Stimulated activated naive CD4-positive, alpha-beta T cell treated with Interleukin-2 at 50 U/mL for 16 hours (primary cell): Measurements from ENCODE around the gene AFAP1L1.
A peak's percentile ranks its signal among the peaks of the same experiment; 100 is the strongest.

Source experiments
- DNase-seq: peaks from one replicate; lab custom pipeline; 2025; lab: John Stamatoyannopoulos, UW

The AFAP1L1 gene

GRCh38 chr5:149271716-149272563 is at the start of gene AFAP1L1:
TSS of gene AFAP1L1 (plus strand) at chr5:149271859. CDS start at chr5:149271969, 110 bp downstream.
- DNase-seq: no peak

DNA sequence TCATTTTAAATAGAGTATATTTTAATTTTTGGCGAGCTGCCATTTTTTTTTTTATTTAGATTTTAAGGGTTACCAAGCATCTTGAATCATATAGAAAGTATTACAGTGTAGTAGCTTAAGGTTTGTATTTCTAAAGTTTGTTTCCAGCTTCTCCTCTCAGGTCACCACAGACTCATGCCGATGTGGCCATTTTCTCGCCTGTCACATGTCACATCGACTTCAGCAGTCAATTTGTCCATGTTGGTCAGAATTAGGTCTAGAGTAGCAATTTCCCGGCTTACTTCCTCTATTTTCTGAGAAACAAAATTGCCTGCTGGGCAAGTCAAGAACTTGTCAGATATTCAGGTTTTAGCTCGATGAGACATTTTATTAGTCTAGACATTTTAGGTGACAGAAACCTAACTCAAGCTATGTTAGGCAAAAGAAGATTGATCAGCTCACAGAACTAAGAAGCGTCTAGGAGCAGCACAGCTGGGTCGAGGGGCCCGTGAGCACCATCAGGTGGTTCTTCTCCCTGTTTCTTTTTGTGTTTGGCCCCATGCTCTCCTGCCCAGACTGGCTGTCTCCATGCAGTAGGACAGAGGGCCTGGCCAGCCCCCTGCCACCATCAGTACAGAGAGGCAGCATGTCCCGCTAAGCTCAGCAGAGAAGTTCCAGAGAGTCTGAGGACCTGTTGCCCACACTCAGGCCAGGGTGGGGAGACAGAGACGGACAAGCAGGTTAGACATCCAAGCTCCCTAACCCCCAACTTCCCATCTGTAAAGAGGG is 48.4 kb upstream of the AFAP1L1 start:
- DNase-seq: no peak

DNA sequence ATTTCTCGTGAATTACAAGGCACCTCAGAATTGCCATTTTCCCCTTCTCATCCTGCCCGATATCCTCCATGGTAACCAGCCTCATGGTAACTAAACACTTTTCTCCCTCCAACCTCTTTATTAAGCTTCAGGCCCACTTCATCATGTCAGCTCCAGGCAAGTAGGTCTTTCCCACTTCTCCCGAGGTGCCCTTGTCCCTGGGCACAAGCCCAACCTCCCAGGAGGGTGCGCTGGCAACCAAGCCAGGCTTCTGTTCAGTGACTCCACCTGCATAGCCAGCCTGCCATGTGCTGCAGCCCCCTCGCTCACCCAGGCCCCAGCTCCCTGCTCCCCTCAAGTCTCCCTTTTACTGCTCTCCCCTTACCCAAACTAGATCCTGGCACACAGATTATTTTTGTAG is 47.4 kb upstream of the AFAP1L1 start:
- no peak for DNase-seq

GRCh38 chr5:149227168-149227826 is 44.4 kb upstream of the AFAP1L1 start:
- no peak for DNase-seq

- DNase-seq: no peak
Measured at GRCh38 chr5:149228618-149229297, 42.9 kb upstream of the AFAP1L1 start.

DNA sequence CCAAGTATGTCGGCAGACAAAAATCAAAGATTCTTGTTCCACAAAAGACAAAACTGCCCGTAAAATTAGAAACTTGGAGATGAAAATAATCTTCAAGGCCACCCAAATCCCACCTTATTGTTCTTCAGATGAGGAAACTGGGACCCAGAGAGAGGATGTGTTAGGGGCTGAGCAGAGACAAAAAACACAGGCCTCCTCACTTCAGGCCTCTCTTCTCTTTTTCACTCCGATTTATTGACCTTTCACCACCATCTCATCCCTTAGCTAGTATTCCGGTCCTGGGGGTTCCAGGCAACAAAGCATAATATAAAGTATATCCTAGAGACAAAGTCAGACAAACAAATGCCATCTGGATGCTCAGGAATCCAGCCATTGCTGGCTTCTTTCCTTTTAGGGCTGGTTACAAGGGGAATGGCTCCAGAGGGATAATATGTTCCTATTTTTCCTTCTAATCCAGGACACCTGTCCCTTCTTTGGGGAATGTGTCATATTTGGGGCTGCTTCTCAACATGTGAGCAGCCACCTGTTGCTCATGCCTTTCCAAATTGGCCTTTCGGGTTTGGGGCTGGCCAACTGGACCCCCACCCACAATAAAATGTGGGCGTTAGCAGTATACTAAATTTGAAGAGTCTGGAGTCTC is 42.2 kb upstream of the AFAP1L1 start:
- DNase-seq: no peak

GRCh38 chr5:149235841-149236240 is 35.8 kb upstream of the AFAP1L1 start:
- no peak for DNase-seq

- no peak for DNase-seq
Measured at GRCh38 chr5:149237662-149238061, 34.0 kb upstream of the AFAP1L1 start.

GRCh38 chr5:149238540-149238939 is 33.1 kb upstream of the AFAP1L1 start:
- no peak for DNase-seq

- DNase-seq: no peak
Measured at GRCh38 chr5:149239917-149240316, 31.7 kb upstream of the AFAP1L1 start.

- peak; percentile 78 for DNase-seq
Measured at GRCh38 chr5:149240354-149240998, 31.2 kb upstream of the AFAP1L1 start.

GRCh38 chr5:149242339-149242738 is 29.3 kb upstream of the AFAP1L1 start:
- DNase-seq: no peak

- DNase-seq: no peak
Measured at GRCh38 chr5:149246906-149247305, 24.8 kb upstream of the AFAP1L1 start.

DNA sequence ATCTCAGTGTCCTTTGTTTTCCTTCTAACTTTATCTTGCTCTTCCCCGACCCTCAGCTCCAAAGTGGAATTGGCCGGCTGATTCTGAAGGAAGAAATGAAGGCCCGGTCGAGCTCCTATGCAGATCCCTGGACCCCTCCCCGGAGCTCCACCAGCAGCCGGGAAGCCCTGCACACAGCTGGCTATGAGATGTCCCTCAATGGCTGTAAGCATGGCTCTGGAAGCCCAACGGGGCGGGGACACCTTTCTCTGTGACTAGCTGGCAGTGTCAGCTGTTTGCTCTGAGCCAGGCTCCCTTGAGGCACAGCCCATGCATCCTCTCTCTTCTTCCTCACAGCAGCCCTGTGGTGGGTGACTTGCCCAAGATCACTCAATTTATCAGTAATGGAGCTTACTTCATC is 23.9 kb upstream of the AFAP1L1 start:
- no peak for DNase-seq

DNA sequence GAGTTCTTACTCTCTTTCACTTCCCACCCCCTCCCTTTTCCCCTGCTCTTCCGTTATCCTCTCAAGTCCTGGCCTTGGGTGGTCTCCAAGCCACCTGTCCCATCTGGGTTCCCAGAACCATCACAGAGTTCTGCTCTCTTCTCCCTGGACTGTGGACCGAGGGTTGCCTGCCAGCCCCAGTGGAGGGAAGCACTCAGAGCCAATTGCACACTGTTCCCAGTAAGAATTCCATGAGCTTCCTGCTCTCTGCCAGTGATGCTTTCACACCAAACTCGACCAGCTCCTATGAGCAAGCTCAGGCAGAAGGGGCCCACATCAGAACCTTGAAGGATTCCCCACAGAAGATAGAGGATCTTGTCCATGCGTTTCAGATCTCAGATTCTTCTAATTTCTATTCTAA is 20.1 kb upstream of the AFAP1L1 start:
- DNase-seq: no peak

DNA sequence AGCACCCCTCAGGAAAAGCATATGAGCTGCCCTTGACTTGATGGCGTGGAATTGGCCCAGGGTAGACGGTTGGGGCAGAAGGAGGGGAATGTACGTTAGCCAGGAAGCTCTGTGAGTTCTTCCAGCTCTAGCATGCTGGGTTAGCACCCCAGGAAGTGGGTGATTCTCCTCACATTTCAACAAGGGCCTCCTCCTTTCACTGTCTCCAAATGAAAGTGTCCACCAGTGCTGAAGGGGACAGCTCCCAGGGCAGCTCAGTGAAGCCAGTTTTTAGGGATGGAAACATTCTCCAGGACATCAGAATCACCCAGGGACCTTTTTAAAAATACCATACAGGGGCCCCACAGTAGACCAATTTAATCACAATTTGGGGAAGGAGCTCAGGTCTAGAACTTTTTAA is 17.2 kb upstream of the AFAP1L1 start:
- DNase-seq: no peak

DNA sequence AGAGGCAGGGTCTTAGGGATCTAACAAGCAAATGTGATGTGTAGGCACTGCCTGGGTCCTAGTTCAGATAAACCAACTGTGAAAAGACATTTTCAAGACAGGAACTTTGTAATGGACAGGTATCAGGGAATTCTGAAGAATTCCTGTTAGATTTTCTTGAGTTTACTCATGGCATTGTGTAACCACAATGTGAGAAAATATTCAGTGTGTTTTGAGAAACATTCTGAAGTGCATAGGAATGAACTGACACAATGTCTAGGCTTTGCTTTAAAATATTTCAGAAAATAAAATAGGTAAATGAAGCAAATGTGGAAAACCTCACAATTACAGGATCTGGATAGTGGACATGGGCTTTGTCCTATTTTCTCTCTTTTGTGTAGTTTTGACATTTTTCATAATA is 15.2 kb upstream of the AFAP1L1 start:
- no peak for DNase-seq

- DNase-seq: no peak
Measured at GRCh38 chr5:149257131-149257530, 14.5 kb upstream of the AFAP1L1 start.

DNA sequence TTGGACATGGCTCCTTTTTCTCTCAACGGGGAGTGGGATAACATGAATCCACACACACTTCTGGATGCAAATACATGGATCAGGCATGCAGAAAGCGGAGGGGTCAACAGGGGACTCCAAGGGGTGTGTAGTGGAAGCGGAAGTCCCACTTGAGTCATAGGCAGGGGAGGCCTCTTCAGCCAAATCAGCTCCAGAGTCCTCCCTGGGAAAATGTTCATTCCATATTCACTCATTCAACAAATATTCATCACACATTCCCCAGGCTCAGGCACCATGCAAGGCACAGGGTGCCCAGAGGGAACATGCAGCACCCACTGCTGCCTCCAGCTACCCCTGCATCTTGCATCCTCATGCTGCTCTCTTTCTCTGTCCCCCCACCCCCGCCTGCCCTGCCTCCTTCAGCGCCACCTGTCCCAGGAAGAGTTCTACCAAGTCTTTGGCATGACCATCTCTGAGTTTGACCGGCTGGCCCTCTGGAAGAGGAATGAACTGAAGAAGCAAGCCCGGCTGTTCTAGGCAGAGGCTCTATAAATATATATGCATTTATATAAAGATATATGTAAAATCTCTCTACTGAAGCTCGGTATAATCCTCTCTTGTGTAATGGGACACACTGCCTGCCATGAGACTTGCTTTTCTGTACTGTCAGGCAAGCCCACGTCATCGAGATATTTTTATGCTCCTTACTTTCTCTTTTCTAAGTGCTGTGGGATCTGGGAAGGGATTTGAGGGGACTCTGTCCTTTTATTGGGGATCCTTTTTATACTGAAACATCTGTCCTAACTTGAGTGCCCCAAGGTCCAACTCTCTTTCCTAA is 13.6 kb upstream of the AFAP1L1 start:
- no peak for DNase-seq

GRCh38 chr5:149260761-149261160 is 10.9 kb upstream of the AFAP1L1 start:
- no peak for DNase-seq
